LoVo (cell line): ENCODE measurements around the gene GABRR3.
A peak's percentile ranks its signal among the peaks of the same experiment; 100 is the strongest.

Source experiments
- DNase-seq: peaks from one replicate; pipeline ENCODE4 v3.0.0-alpha.2; 2016; ENCODE audit warnings: low spot score

The GABRR3 gene

DNA sequence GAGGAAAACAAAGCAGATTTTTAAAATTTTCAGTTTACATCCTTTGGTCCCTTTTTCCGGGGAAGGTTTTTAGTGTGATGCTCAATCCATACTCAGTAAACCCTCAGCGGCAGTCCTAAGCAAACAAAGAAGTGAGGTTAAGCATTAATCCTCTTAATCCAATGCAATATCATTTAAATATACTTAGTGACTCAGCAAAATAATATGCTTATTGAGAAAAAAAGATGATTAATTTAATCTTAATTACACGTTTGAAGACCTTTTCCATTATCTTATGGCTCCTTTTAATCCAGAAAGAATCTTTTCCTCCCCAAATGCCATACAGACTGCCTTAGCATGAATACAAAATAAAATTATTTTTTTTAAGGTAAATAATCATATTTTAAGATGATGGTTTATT, at the start of gene GABRR3:
GABRR3 (minus strand) TSS at position 108 of the 400 bp plus-strand sequence. CDS start 328 bp downstream, outside the sequence.
- no peak for DNase-seq

- no peak for DNase-seq
These were observed 38.4 kb upstream of the GABRR3 start for GRCh38 chr3:98073486-98073885.

GRCh38 chr3:98070840-98071239, 35.7 kb upstream of the GABRR3 start:
- DNase-seq, result no peak

GRCh38 chr3:98068824-98069223, 33.7 kb upstream of the GABRR3 start:
- no peak for DNase-seq

GRCh38 chr3:98058244-98058960, 23.3 kb upstream of the GABRR3 start:
- no peak for DNase-seq

DNA sequence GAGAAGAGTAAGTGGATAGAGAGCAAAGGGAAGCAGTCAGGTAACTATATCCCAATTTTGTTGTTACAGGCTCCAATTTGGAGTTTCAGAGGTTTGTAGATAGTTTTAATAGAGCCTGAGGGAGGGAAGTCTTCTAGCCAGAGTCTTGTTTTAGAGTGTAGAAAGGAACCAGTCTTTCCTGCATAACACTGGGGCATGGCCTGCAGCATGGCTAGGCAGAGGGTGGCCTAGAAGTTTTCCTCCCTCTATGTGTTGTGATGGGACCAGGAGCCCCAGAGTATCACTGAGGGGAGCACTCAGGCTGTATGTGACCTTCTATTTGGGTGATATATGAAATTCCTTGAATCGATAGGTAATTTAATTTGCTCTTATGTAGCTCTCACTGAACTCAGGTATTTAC, 22.5 kb upstream of the GABRR3 start:
- no peak for DNase-seq

- no peak for DNase-seq
These were observed 20.9 kb upstream of the GABRR3 start for GRCh38 chr3:98056035-98056434.

- no peak for DNase-seq
These were observed 14.2 kb upstream of the GABRR3 start for GRCh38 chr3:98049271-98049670.

DNA sequence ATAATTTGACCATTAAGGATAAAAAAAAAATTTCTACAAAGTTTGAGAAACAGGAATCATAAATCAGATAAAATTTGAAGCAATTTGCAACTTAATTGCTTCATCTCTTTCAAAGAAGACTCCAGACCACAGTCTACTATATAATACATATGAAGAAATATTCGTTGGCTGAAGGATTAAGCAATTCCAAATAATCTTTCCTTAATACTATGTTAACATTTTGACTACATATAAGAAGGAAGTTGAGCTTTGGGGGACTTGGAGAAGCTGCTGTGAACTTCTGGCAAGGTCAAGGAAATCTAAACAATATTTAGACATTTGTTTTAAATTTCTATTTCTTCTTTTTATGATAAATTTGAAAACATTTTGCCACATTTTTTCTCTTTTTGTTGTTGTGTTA, 13.5 kb upstream of the GABRR3 start:
- no peak for DNase-seq

- DNase-seq, result no peak
These were observed 6.2 kb upstream of the GABRR3 start for GRCh38 chr3:98041350-98041749.

DNA sequence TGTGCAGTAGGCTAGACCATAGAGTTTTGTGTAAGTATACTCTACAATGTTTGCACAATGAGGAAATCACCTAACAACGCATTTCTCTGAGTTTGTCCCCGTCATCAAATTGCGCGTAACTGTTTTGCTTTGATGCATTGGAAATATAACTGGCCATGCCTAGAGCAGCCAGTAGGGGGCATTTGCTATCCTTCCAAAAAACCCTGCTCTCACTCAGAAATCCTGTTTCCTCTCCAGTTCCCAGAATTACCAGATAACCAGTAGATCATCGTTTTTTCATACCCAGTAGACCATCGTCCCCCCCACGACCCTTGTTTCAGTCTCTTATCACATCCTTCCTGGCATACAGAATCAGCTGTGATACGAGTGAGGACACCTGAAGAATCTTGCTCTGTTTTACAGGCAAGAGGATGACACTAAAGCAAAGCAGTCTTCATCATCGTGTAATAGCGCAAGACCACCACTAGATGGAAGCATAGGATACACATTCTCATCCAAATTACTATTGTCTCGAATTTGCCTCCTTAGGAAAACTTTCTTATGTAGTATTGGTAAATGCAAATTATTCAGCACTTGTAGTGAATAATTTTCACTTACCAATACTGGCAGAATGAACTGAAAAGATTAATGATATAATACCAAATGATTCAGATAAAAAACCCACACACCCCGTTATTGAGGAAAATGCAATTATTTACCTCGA, 4.4 kb upstream of the GABRR3 start:
- DNase-seq, result peak; percentile 81

DNA sequence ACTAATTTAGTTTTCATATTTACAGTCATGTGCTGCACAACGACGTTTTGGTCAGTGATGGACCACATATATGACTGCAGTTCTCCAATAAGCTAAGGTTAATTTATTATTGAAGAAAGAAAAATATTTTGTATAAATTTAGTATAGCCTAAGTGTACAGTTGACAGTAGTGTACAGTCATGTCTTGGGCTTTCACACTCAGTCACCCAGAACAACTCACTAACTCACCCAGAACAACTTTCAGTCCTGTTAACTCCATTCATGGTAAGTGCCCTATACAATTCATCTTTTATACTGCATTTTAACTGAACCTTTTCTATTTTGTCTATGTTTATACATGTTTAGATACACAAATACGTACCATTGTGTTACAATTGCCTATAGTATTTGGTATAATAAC, 3.8 kb upstream of the GABRR3 start:
- no peak for DNase-seq

DNA sequence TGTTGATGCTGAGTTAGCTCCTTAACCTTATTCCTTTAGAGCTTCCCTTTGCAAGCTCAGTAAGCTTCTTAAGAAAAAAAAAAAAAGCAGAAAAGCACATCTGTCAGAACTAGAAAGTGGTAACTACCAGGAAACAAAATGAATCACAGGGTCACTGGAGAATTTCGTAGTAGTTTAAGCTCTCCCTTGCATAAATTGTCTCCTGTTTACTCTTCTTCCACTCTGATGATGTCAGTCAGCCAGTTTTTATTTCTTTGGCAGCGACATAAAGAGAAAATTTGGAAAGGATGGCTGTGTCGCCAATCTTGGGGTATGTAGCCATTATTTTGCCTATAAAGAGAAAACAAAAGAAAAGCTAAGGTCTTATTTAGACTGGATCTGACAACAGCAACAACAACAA, 3.2 kb upstream of the GABRR3 start:
- no peak for DNase-seq

DNA sequence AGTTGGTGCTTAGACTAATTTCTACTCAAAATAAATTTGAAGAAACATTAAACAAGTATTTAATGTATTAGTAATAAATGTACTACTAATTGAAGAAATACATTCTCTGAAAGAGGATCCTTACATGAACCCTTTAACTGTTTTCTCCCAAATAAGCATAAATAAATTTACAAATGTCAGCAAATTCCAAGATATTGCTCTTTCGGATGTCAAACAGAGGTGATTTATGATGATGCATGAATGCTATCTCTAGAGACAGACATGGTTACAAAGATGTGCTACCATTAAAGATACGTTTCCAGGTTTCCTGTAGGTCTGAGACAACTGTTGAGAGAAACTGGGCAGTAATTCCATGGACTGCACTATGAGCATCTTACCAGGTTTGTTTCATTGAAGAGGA, 629 bp downstream of the GABRR3 start:
- no peak for DNase-seq

DNA sequence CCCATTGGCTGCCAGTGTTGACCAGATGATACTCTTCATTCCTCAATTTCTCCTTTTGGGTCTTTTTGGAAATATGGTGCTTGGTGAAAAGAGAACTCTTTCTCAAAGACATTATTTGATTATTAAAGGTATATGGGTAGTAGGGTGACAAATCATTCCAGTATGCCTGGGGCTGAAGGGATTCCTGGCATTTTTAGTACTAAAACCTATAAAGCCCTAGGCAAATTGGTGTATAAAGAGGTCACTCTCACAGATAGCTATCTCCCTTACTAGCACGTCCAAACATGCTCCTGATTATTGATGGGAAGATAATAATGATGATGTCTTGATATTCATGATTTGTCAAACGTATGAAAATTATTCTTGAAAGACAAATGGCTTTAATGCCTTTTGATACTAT, 1.1 kb downstream of the GABRR3 start:
- DNase-seq, result no peak

GRCh38 chr3:98032904-98033303, 2.2 kb downstream of the GABRR3 start:
- no peak for DNase-seq

- no peak for DNase-seq
These were observed 2.9 kb downstream of the GABRR3 start for GRCh38 chr3:98032265-98032664.

- DNase-seq, result no peak
These were observed 6.0 kb downstream of the GABRR3 start for GRCh38 chr3:98029083-98029482.

- DNase-seq, result no peak
These were observed 8.0 kb downstream of the GABRR3 start for GRCh38 chr3:98027085-98027446.

- no peak for DNase-seq
These were observed 8.6 kb downstream of the GABRR3 start for GRCh38 chr3:98026425-98027084.

DNA sequence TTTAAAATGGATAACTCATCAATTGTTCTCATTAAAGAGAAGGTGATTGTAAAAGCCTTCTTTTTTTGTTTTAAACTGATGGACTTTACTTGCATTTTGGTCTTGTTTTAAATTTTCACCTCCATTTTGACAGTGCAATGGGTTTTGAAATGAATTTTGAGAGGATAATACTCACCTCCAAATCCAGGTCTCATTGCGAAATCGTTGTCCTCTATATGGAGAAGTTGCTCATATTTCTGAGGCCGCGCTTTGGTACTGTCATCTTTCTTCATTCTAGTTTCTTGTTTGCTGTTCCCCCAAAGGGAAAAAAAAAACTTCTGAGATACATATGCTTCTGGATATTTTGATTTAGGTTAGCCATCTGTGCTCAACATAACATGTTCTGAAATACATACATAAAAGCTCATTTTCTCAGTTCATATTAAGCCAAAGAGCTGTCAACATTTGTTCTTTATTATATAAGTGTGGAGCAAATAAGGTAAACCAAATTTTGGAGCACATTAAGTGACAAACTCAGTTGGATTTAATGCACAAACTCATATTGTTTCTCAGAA, 9.6 kb downstream of the GABRR3 start:
- DNase-seq, result no peak

GRCh38 chr3:98022978-98023820, 11.9 kb downstream of the GABRR3 start:
- peak; percentile 61 for DNase-seq
